Activated naive CD4-positive, alpha-beta T cell (primary cell): Measurements from ENCODE around the gene CHD9NB.
"Not testable (repeated sequence)": the region's sequence is repeated elsewhere in the genome, so short reads cannot be mapped to it uniquely, and the experiment has no call there.

Experiments used
- DNase-seq, 4 experiments: peaks; one replicate each; lab custom pipeline; 2025; lab: John Stamatoyannopoulos, UW

The CHD9NB gene

DNA sequence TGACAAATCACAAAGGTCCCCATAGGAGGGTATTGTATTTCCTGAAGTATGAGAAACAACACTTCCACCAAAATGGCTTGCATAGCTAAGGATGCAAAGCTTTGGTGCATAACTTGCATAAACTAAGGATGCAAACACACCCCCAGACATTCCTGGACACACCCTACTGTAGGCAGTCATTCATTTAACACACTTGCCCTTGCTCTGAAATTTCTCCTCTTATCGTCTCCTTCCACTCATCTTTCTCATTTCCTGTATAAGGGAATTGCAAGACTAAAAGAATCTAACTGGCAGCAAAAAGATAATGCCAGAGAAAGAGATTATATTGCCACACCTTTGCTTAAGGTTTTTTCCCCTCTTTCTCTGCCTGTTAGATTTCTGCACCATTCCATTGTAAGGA is 30.4 kb upstream of the CHD9NB start:
- no peak for DNase-seq

DNA sequence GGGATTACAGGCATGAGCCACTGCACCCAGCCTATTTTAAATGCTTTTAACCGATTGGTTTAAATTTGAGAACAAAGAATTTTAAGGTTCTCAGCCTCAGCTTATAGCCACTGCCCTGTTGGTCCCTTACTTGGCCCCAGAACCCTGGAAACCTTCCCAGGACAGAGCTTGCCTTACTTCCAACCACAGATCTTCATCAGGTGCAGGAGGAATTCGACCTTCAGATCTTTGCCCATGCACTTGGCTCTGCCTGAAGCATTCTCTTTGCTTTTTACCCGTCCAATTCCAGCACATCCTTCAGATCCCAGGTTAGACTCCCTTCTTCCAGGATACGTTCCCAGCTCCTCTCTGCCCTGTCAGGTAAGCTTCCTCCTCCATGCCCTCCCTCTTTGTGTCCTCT is 29.8 kb upstream of the CHD9NB start:
- DNase-seq: no peak

DNA sequence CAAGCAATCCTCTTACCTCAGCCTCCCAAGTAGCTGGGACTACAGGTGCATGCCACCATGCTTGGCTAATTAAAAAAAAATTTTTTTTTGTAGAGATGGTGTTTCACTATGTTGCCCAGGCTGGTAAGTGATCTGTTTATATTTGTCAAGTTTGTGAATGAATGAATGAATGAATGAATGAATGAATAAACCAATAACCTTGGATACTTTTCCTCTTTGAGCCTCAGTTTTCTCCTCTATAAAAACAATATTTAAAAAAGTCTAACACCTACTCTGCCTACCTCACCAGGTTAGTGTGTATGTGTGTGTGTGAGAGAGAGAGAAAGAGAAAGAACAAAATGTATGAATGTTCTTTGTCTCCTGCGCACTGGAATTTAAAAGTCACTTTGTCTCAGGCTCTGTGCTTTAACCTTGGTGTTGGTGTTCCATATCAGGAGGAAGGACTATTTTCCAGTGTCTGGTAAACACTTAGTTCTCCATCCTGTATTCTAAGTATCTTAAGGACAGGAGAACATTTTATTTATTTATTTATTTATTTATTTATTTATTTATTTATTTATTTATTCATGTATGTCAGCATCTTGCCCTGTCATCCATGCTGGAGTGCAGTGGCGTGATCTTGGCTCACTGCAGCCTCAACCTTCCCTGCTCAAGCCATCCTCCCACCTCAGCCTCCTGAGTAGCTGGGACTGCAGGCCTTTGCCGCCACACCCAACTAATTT is 29.1 kb upstream of the CHD9NB start:
- DNase-seq: no peak

GRCh38 chr16:53081032-53081424 is 28.3 kb upstream of the CHD9NB start:
- no peak for DNase-seq

DNA sequence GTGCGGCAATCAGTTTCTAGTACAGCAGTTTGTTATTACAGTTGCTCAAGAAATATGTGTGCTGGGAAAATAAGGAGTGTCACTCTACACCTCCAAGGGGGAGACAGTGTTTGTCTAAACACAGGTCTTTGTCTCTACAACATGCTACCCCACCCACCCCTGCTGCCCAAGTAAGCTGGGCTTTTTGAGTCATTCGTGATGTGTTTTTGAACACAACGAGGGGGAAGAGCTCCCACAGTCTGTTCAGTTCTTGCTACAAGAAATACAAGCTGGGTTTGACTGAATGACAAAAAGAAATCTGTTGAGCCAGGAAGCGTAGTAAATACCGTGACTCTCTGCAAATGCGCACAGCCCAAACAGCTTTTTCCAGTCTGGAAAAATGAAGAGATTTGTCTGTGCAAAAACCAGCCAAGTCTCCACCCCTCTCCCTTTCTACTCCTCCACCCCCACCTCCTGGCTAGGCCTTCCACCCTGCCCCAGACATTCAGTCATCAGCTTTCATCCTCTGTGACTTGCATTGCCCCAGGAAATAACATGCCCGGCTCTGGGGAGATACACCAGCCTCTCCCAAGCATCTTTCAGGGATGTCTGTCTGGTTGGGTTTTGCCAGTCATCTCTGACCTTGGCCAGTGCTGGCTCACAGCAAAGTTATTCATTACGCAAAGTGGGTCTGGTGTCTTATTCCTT is 27.8 kb upstream of the CHD9NB start:
- DNase-seq: no peak

- DNase-seq: no peak
Measured at GRCh38 chr16:53078765-53079485, 26.2 kb upstream of the CHD9NB start.

DNA sequence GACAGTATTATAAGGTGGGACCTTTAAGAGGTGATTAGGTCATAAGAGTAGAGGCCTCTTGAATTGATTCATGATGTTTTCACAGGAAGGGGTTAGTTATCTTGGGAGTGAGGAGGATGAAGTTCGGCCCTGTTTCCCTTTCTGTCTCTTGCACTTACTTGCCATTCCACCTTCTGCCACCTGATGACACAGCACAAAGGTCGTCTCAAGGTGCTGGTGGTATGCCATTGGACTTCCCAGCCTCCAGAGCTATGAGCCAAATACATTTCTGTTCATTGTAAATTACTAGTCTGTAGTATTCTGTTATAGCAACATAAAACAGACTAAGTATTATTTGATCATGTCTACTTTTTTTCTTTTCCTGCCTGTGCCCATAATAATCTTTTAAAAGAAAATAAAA is 25.6 kb upstream of the CHD9NB start:
- no peak for DNase-seq

DNA sequence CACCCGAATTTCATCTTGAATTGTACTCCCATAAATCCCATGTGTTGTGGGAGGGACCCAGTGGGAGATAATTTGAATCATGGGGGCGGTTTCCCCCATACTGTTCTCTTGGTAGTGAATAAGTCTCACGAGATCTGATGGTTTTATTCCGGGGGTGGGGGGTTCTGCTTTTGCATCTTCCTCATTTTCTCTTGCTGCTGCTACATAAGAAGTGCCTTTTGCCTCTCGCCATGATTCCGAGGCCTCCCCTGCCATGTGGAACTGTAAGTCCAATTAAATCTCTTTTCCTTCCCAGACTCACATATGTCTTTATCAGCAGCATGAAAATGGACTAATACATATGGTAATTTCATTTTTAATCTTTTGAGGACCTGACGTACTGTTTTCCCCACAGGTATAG is 22.8 kb upstream of the CHD9NB start:
- DNase-seq: not testable (repeated sequence)

- DNase-seq: not testable (repeated sequence)
Measured at GRCh38 chr16:53074296-53074695, 21.6 kb upstream of the CHD9NB start.

DNA sequence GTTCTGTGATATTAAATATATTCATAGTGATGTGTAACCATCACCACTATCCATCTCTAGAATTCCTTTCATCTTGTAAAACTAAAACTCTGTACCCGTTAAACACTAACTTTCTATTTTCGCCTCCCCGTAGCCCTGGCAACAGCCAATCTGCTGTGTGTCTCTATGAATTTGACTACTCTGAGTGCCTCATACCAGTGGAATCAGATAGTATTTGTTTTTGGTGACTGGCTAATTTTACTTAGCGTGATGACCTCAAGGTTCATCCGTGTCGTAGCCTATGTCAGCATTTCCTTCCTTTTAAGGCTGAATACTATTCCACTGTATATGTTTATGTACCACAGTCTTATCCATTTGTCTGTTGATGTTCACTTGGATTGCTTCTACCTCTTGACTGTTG is 20.3 kb upstream of the CHD9NB start:
- no peak for DNase-seq

- DNase-seq: no peak
Measured at GRCh38 chr16:53071748-53072301, 19.1 kb upstream of the CHD9NB start.

- DNase-seq: no peak
Measured at GRCh38 chr16:53069772-53070171, 17.1 kb upstream of the CHD9NB start.

DNA sequence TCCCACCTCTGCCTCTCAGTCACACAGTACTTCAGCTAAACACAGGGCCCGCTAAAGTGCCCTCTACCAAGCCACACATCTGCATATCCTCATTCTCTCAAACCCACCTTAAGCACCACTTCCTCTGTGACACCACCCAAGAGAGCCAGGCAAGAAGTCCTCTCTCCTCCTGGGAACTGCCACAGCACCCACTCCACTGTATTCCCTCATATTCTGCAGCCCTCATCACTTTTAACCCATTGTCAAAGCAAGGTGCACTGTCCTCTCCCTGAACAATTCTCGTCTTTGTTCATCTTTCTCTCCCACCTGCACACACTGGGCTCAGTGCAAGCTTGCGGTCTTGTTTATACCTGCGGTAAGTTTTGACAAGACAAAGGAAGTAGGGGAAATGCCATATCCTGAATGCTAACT is 15.7 kb upstream of the CHD9NB start:
- DNase-seq: no peak

GRCh38 chr16:53067675-53068074 is 15.0 kb upstream of the CHD9NB start:
- no peak for DNase-seq

GRCh38 chr16:53065461-53066061 is 12.9 kb upstream of the CHD9NB start:
- DNase-seq: no peak

DNA sequence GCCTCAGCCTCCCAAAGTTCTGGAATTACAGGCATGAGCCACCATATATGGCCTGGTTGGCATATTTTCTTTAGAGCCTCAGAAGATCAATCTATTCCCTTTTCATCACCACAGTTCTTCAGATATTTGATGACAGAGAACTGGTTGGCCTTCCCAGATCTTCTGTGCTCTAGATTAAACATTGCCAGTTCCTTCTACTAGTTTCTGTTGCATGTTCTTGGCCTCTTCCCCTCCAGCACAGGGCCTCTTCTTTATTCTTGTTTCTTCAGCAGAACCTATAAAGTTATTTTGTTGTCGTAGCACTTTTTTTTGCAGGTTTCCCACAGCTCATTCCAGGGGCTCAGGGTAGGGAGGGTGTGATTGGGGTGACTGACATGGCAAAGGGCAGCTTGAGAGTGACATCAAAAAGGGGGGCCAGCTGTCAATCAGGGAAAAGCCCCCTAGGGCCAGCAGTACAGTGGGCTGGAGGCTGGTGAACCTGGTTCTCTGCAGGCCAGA is 11.4 kb upstream of the CHD9NB start:
- no peak for DNase-seq

DNA sequence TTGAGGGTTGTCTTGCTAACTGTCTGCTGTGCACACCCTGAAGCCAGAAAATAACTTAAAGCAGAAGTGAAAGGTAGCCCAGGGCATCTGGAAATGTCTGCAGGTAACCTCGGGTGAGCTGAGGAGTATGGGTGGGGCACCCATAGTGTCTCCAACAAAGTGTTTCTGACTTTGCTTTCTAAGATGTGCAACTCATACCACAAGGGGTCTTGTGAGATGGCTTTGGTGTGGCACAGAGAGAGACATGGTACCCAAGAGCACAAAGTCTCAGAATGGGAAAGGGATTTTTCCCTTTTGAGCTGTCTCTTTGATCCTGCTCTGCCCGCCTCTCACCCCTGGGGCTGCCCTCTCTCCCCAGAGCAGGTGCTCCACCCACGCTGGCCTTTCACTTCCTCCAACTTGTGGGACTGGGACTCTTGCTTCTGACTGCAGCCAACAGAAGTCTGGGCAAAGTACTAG is 9.0 kb upstream of the CHD9NB start:
- DNase-seq: no peak

DNA sequence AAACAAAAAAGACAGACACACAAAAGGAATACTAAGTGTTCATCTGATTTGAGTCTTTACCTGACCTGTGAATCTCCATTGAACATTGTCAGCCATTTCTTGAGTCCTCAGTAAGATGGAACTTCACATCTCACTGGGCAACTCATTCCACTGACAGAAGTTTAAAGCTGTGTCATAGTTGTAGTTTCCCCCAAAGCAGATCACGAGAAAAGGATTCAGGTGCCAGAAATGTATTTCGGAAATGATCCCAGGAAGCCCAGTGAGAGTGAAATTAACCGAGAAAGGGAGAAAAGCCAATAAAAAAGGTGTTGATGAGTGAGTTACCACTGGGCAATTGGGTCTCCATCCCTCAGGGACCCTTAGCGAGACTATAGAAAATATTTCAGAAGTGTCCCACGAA is 8.6 kb upstream of the CHD9NB start:
- no peak for DNase-seq

DNA sequence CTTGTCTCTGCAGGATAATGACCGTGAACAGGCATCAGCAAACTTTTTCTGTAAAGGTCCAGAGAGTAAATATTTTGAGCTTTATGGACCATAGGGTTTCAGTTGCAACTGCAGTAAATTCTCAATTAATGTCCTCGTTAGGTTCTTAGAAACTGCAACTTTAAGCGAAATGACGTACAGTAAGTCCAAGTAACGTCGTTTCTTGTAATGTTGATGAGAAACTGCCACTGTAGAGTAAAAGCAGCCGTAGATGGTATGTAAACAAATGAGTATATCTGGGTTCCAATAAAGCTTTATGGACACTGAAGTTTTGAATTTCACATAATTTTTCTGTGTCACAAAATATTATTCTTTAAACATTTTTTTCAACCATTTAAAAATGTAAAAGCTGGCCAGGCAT is 7.0 kb upstream of the CHD9NB start:
- no peak for DNase-seq

- no peak for DNase-seq
Measured at GRCh38 chr16:53058882-53059281, 6.2 kb upstream of the CHD9NB start.

- DNase-seq: no peak
Measured at GRCh38 chr16:53058441-53058840, 5.7 kb upstream of the CHD9NB start.

- no peak for DNase-seq
Measured at GRCh38 chr16:53057658-53058057, 5.0 kb upstream of the CHD9NB start.
